HFFc6 (cell line): Measurements from ENCODE around the gene EVC. TPM values are rescaled to one million over a fixed set of nuclear protein-coding genes. Genes with fewer than 3 reads are reported as not detected.

Experiments
- DNase-seq: peaks from one replicate; pipeline ENCODE4 v3.0.0-alpha.2; 2018
- H3K27ac Mint-ChIP-seq: 2 replicates; pipeline ENCODE4 v1.8.0; 2020; ENCODE audit warnings: mild to moderate bottlenecking, mixed read lengths
- H3K27me3 Mint-ChIP-seq: 2 replicates; pipeline ENCODE4 v1.8.0; 2021; ENCODE audit warnings: mild to moderate bottlenecking, moderate library complexity, mixed read lengths; ENCODE audit not compliant: insufficient read depth
- H3K36me3 Mint-ChIP-seq: 2 replicates; pipeline ENCODE4 v1.8.0; 2021; ENCODE audit warnings: low read depth, mixed read lengths
- H3K4me1 Mint-ChIP-seq: 2 replicates; pipeline ENCODE4 v1.8.0; 2020; ENCODE audit warnings: low read depth, mixed read lengths
- H3K4me3 Mint-ChIP-seq: 2 replicates; pipeline ENCODE4 v1.8.0; 2020; ENCODE audit warnings: mild to moderate bottlenecking, moderate library complexity, mixed read lengths
- H3K9me3 Mint-ChIP-seq: 2 replicates; pipeline ENCODE4 v1.8.0; 2020; ENCODE audit warnings: mild to moderate bottlenecking, mixed read lengths
- CTCF ChIP-seq: fragments of 200-600 bp; sonication (generic); IDR thresholded peaks from 2 replicates; pipeline ENCODE4 v1.5.0; 2021; ENCODE audit warnings: antibody characterized with exemption, mild to moderate bottlenecking
- total RNA-seq, 6 experiments: library from RNA; stranded (reverse); fragmentation: NEBNext Ultra II Directional; extraction: Animal tissue kit (Norgen Biotek cat#: 25700); gene quantifications; 2 replicates in 1 of 6; 3 replicates in 5 of 6; pipeline ENCODE4 v1.2.3, GENCODE V29; 2021

The EVC gene
- total RNA-seq, 6 experiments from 2014 or later, result 30.7 to 40.9 (median 33.7) TPM

DNA sequence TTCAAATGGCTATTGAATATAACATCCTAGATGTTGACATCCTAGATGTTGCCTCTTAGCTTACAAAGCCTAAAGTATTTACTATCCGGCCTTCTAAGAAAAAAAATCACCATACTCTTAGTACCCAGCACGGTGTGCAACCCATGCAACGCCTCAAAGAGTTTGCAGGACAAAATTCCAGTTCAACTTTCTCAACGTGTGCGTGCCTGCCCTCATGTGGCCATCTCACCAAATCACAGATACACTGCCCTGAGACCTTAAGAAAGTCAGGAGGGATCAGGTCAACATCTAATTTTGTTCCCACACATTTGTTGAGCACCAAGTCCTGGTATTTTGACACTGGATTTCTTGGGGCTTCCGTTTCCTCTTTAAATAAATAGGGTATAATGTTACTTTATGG is 113.6 kb downstream of the EVC start:
- Mint-ChIP-seq H3K27me3 (peaks cover 2% of the 10 kb centered on the region), H3K27ac (no peak overlapping the region), H3K4me3 (no peak overlapping the region), H3K36me3 (peaks cover 49% of the 10 kb centered on the region), H3K9me3 (no peaks in the 10 kb centered on the region), H3K4me1 (peaks cover 9% of the 10 kb centered on the region; the same call in 1 of the 2 replicates)
- TF ChIP-seq CTCF, result peak; percentile 74
- peak; percentile 13 for DNase-seq

- Mint-ChIP-seq H3K4me1 (peaks cover 9% of the 10 kb centered on the region; the same call in 1 of the 2 replicates), H3K27me3 (peaks cover 2% of the 10 kb centered on the region), H3K36me3 (peaks cover 50% of the 10 kb centered on the region), H3K9me3 (no peaks in the 10 kb centered on the region), H3K27ac (no peak overlapping the region), H3K4me3 (no peak overlapping the region)
- TF ChIP-seq CTCF, result no peak
- DNase-seq, result no peak
Observed at GRCh38 chr4:5825321-5826041, 114.5 kb downstream of the EVC start.

- DNase-seq, result no peak
- peaks cover 9% of the 10 kb centered on the region; the same call in 1 of the 2 replicates for H3K4me1 Mint-ChIP-seq
- peaks cover 2% of the 10 kb centered on the region for H3K27me3 Mint-ChIP-seq
- peaks cover 48% of the 10 kb centered on the region for H3K36me3 Mint-ChIP-seq
- no peak overlapping the region for H3K4me3 Mint-ChIP-seq
- H3K27ac Mint-ChIP-seq, result no peak overlapping the region
- no peaks in the 10 kb centered on the region for H3K9me3 Mint-ChIP-seq
- TF ChIP-seq CTCF, result no peak
Observed at GRCh38 chr4:5826437-5827107, 115.6 kb downstream of the EVC start.

GRCh38 chr4:5827108-5828004 is 116.4 kb downstream of the EVC start:
- peaks cover 9% of the 10 kb centered on the region; the same call in 1 of the 2 replicates for H3K4me1 Mint-ChIP-seq
- TF ChIP-seq CTCF, result no peak
- peaks cover 53% of the 10 kb centered on the region for H3K36me3 Mint-ChIP-seq
- peaks cover 2% of the 10 kb centered on the region for H3K27me3 Mint-ChIP-seq
- no peak overlapping the region for H3K27ac Mint-ChIP-seq
- no peak overlapping the region for H3K4me3 Mint-ChIP-seq
- no peak for DNase-seq
- H3K9me3 Mint-ChIP-seq, result no peaks in the 10 kb centered on the region

DNA sequence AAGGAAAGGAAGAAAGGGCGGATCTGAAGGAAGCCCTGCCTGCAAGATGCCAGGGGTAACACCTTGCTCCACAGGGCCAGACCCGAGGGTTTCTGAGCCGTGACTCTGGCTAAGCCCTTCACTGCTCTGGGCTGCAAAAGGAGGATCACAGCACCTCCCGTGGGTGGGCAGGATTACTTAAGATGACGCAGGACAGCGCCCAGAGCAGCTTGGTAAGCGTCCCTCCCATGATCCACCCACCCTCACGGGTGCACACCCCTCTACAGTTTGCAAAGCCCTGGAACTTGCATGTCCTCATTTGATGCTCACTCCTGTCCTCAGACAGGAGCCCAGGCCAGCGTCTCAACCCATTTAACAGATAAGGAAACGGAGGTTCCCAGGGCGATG is 117.0 kb downstream of the EVC start:
- no peak for TF ChIP-seq CTCF
- H3K9me3 Mint-ChIP-seq, result no peaks in the 10 kb centered on the region

More for the DNA sequence above, 117.0 kb downstream of the EVC start:
- Mint-ChIP-seq H3K27ac (no peak overlapping the region), H3K4me3 (no peak overlapping the region), H3K27me3 (peaks cover 2% of the 10 kb centered on the region), H3K4me1 (peaks cover 9% of the 10 kb centered on the region; the same call in 1 of the 2 replicates), H3K36me3 (peaks cover 53% of the 10 kb centered on the region)
- DNase-seq, result no peak
